ENCODE results near the gene ACAD9. TPM values are rescaled to one million over a fixed set of nuclear protein-coding genes. Genes with fewer than 3 reads are reported as not detected.

The ACAD9 gene
- total RNA-seq, 1 donor from 2014 or later = 44.1 TPM

GRCh38 chr3:128881576-128881975, 2.2 kb downstream of the ACAD9 start:
- Mint-ChIP-seq H3K4me3 (ENCODE audit: unreplicated experiment) (peak overlapping the region; percentile 33), H3K9me3 (ENCODE audit: unreplicated experiment) (peaks cover 18% of the 10 kb centered on the region), H3K36me3 (ENCODE audit: unreplicated experiment) (peaks cover 3% of the 10 kb centered on the region), H3K4me1 (ENCODE audit: low read depth, unreplicated experiment) (peaks cover 28% of the 10 kb centered on the region), H3K27me3 (ENCODE audit: unreplicated experiment) (peaks cover 5% of the 10 kb centered on the region), H3K27ac (ENCODE audit: unreplicated experiment) (no peak overlapping the region)
- TF ChIP-seq CTCF (IDR thresholded peaks at IDR 0.05; ENCODE audit: partially characterized antibody, unreplicated experiment) = no peak
- DNase-seq = no peak

- Mint-ChIP-seq H3K27ac (ENCODE audit: unreplicated experiment) (peak overlapping the region; percentile 3), H3K9me3 (ENCODE audit: unreplicated experiment) (peaks cover 18% of the 10 kb centered on the region), H3K36me3 (ENCODE audit: unreplicated experiment) (peaks cover 3% of the 10 kb centered on the region), H3K27me3 (ENCODE audit: unreplicated experiment) (peaks cover 5% of the 10 kb centered on the region), H3K4me1 (ENCODE audit: low read depth, unreplicated experiment) (peaks cover 26% of the 10 kb centered on the region), H3K4me3 (ENCODE audit: unreplicated experiment) (no peak overlapping the region)
- TF ChIP-seq CTCF (IDR thresholded peaks at IDR 0.05; ENCODE audit: partially characterized antibody, unreplicated experiment) = no peak
- DNase-seq = no peak
Observed at GRCh38 chr3:128882719-128883118, 3.3 kb downstream of the ACAD9 start.

DNA sequence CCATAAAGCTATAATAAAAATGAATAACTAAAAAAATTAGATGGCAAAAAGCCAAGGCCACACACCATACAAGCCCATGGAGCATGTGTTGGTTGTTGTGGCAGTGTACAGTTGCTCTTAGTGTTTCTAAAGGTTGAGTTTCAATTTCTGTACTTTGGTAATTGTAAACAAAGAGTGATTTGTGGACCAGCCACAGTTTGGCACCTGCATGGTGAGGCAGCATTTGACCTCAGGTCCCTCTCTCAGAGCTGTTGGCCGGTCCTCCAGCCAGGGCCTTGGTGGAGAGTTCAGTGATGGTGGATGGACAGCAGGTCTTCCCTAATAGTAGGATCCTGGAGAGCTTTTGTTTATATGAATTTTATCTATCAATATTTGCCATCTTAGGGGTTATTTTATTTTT, 5.6 kb downstream of the ACAD9 start:
- Mint-ChIP-seq H3K27me3 (ENCODE audit: unreplicated experiment) (peaks cover 2% of the 10 kb centered on the region), H3K9me3 (ENCODE audit: unreplicated experiment) (peaks cover 8% of the 10 kb centered on the region), H3K27ac (ENCODE audit: unreplicated experiment) (no peak overlapping the region), H3K4me1 (ENCODE audit: low read depth, unreplicated experiment) (peaks cover 14% of the 10 kb centered on the region), H3K36me3 (ENCODE audit: unreplicated experiment) (peaks cover 3% of the 10 kb centered on the region), H3K4me3 (ENCODE audit: unreplicated experiment) (no peak overlapping the region)
- DNase-seq = no peak
- no peak for TF ChIP-seq CTCF (IDR thresholded peaks at IDR 0.05; ENCODE audit: partially characterized antibody, unreplicated experiment)

DNA sequence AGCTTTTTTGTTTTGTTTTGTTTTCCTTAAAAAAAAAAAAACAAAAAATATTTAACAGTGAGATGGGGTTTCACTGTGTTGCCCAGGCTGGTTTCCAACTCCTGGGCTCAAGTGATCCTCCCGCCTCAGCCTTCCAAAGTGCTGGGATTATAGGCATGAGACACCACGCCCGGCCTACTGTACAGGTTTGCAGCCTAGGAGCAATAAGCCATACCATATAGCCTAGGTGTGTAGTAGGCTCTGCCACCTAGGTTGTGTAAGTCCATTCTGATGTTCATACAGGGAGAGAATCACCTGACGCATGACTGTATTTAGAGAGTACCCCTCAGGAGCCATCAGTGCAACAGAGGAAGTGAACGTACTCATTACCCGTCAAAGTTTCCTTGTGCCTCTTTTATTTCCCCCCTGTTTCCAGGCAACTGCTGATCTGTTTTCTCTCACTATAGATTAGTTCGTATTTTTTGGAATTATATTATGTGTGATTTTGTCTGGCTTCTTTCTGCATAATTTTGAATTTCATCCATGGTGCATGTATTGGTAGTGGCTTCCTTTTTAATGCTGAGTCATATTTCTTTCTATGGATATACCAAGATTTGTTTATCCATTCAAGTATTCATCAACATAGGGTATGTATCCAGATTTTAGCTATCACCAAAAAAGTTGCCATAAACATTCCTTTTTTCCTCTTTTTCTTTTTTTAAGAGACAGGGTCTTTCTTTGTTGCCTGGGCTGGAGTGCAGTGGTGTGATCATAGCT, 9.9 kb downstream of the ACAD9 start:
- no peak for DNase-seq
- Mint-ChIP-seq H3K27me3 (ENCODE audit: unreplicated experiment) (no peaks in the 10 kb centered on the region), H3K36me3 (ENCODE audit: unreplicated experiment) (no peaks in the 10 kb centered on the region), H3K27ac (ENCODE audit: unreplicated experiment) (no peak overlapping the region), H3K4me3 (ENCODE audit: unreplicated experiment) (no peak overlapping the region), H3K9me3 (ENCODE audit: unreplicated experiment) (no peaks in the 10 kb centered on the region), H3K4me1 (ENCODE audit: low read depth, unreplicated experiment) (no peaks in the 10 kb centered on the region)
- no peak for TF ChIP-seq CTCF (IDR thresholded peaks at IDR 0.05; ENCODE audit: partially characterized antibody, unreplicated experiment)

DNA sequence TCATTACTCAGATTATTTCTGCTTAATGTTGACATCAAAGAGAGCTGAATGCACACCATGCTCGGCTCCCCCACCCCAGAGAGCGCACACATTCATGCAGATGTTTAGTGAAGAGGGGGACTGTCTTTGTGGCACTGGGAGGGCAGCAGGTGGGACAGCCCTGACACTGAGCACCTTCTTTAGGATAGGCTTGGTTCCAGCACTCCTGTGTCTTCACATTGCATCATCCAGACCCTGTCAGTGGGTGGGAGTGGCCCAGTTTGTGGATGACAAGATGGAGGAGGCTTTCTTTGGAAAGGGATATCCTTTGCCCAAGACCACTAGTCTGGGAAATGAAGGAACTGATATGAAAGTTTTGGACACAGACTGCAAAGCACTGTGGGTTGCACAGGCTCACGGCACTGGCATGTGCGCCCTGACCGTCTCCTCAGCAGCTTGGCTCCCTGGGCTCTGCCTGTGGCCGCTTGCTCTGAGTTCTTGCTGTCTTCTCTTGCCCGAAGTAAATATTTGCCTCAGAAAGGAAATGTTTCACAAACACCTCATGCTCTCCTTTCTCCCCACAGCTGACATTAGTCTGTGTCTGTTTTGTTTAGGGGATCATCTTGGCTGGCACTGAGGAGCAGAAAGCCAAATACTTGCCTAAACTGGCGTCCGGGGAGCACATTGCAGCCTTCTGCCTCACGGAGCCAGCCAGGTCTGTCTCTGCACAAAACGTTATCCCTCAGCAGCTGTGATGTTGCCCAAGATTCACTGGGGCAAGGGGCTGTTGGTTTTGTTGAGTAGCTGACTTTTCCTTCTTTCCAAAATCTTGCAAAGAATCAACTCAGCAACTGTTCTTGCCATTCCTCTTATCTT, 16.6 kb downstream of the ACAD9 start:
- no peaks in the 10 kb centered on the region for H3K9me3 Mint-ChIP-seq (ENCODE audit: unreplicated experiment)
- H3K4me1 Mint-ChIP-seq (ENCODE audit: low read depth, unreplicated experiment) = no peaks in the 10 kb centered on the region
- no peak for DNase-seq
- H3K27me3 Mint-ChIP-seq (ENCODE audit: unreplicated experiment) = peaks cover 2% of the 10 kb centered on the region
- no peak overlapping the region for H3K27ac Mint-ChIP-seq (ENCODE audit: unreplicated experiment)
- H3K36me3 Mint-ChIP-seq (ENCODE audit: unreplicated experiment) = no peaks in the 10 kb centered on the region
- no peak for TF ChIP-seq CTCF (IDR thresholded peaks at IDR 0.05; ENCODE audit: partially characterized antibody, unreplicated experiment)
- no peak overlapping the region for H3K4me3 Mint-ChIP-seq (ENCODE audit: unreplicated experiment)
